ENCODE results near the gene GNAQ.
A peak's percentile ranks its signal among the peaks of the same experiment; 100 is the strongest.
"Not testable (repeated sequence)": the region's sequence is repeated elsewhere in the genome, so short reads cannot be mapped to it uniquely, and the experiment has no call there.

Gene GNAQ

DNA sequence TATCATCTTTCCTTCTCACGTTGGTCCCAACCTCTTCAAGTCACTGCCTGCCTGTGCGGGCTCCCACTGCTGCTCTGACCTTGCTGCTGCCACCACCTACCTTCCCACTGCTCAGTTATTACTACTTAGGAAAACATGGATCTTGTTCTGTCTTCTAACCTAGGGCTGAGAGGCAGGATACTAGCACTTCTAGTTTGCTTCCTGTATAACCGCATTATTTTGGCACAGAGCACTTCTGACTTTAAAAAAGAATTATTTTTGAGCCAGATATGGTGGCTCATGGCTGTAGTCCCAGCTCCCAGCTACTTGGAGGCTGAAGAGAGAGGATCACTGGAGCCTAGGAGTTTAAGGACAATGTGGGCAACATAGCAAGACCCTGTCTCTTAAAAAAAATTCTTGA, 248.1 kb downstream of the GNAQ start:
- no peak overlapping the region for H3K4me3 ChIP-seq (ENCODE audit: low read length)
- DNase-seq (ENCODE audit: low read depth, low spot score), result no peak

DNA sequence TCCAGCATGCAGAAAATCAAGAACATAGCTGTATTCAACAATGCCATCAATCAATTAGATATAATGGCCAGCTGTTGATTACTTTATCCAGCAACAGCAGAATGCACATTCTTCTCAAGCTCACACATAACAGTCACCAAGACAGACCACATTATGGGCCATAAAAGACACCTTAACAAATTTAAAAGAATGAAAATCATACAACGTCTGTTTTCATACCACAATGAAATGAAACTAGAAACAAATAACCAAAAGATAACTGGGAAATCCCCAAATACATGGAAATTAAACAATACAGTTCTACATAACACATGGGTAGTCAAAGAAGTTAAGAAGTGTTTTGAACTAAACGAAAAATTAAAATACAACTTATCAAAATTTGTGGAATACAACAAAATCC, 252.6 kb downstream of the GNAQ start:
- no peak overlapping the region for H3K4me3 ChIP-seq (ENCODE audit: low read length)
- DNase-seq (ENCODE audit: low read depth, low spot score), result no peak

DNA sequence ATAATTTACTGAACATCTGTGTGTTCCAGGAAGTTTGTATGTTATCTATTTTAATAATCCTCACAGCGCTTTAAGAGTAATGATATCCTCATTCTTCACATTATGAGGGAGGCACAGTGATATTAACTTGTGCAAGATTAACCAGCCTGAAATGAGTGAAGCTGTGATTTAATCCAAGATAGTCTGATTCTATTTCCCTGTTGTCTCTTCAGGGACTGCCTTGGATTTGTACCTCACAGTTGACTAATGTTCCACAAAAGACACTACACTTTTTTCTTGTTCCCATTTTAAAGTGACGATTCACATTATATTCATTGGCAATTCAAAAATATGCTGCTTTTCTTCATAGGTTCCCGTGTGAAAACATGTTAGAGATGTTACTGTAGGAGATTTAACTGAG, 258.2 kb downstream of the GNAQ start:
- H3K4me3 ChIP-seq (ENCODE audit: low read length), result no peak overlapping the region
- DNase-seq (ENCODE audit: low read depth, low spot score), result no peak

DNA sequence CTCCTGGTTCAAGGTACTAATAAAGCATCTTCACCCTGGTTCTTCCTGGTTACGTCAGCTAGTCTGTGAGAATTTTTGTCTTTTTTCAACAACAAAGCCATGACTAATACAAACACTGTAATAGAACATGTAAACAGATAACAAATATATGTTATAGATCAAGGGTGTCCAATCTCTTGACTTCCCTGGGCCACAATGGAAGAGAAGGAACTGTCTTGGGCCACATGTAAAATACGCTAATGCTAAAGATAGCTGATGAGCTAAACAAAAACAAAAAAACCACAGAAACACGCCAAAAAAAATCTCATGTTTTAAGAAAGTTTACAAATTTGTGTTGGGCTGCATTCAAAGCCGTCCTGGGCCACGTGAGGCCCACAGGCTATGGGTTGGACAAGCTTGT, 259.0 kb downstream of the GNAQ start:
- H3K4me3 ChIP-seq (ENCODE audit: low read length), result no peak overlapping the region
- DNase-seq (ENCODE audit: low read depth, low spot score), result no peak

DNA sequence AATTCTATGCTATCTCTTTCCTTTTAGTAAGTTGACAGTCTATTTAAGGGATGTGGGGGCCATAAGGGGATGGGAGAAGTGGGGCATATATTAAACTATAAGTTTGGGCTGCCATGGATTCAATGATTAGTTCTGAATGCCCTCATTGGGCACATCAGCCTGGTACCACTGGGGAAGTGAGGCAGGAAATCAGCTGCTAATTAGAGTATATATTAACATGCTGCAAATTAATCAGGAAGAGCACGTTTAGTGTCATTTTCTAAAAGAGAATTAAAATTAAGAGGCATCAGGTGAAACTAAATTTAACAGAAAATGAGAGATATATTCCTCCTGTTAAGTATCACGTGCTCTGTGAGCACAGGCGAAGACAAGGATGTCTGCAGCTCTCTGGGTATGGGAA, 260.4 kb downstream of the GNAQ start:
- no peak for DNase-seq (ENCODE audit: low read depth, low spot score)
- H3K4me3 ChIP-seq (ENCODE audit: low read length), result no peak overlapping the region

DNA sequence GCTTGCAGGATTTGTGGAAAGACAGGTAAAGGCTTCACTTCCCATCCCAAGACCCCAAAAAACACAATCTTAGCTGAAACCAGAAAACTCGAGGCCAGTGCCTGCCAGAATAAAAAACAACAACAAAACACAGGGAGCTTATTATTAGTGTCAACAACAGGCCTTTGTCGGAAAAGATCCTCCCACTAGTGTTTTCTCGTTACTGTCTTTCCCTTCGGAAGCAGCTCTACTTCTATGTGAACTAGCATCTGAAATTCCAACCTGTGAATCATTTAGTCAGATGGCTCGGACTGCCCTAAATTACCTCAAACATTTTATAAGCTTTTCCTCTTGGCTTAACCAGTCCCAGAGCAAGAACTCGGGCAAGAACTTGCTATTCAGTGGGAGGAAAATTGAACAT, 261.3 kb downstream of the GNAQ start:
- no peak for DNase-seq (ENCODE audit: low read depth, low spot score)
- no peak overlapping the region for H3K4me3 ChIP-seq (ENCODE audit: low read length)

DNA sequence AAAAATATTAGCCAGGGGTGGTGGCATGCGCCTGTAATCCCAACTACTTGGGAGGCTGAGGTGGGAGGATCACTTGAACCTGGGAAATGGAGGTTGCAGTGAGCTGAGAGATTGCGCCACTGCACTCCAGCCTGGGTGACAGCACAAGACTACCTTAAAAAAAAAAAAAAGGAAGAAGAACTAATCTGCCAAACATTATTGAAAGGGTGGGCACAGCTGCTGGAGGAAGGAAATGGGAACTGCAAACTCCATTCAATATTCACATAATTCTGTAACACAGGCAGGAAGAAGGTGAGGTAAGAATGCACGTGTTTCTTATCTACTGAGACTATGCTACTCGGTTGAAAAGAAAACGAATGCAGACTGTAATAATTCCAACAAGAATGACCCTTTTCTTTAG, 262.4 kb downstream of the GNAQ start:
- H3K4me3 ChIP-seq (ENCODE audit: low read length), result no peak overlapping the region
- DNase-seq (ENCODE audit: low read depth, low spot score), result no peak

DNA sequence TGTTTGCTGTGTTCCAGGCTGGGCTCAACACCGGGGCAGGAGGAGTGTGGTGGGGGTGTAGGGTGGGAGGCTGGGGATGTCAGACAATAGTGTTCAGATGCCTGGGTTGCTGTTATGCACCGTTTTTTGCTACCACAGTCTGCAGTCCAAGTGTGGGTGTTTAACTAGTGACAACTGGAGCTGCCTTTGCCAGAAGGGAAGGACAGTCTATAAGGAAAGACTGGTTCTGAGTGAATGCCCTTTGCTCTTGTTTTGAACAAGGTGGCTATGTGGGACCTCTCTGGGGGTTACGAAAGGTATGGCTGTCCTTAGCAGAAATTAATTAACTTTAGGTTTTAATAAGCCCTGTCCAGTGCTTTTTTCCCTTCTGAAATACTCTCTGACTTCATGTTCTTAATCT, 265.0 kb downstream of the GNAQ start:
- H3K4me3 ChIP-seq (ENCODE audit: low read length), result no peak overlapping the region
- DNase-seq (ENCODE audit: low read depth, low spot score), result no peak

DNA sequence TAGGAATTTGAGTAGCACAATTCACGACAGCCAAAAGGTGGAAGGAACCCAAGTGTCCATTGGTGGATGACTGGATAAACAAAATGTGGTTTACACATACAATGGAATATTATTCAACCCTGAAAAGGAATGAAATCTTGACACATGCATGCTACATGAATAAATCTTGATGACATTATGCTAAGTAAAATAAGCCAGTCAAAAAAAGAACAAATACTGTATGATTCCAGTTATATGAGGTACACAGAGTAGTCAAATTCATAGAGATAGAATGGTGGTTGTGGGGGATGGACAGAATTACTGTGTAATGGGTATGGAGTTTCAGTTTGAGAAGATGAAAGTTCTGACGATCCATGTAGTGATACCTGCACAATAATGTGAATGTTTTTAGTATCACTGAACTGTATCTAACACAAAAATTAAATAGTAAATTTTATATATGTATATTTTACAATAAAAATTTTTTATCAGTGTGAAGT, 265.8 kb downstream of the GNAQ start:
- DNase-seq (ENCODE audit: low read depth, low spot score), result no peak
- H3K4me3 ChIP-seq (ENCODE audit: low read length), result no peak overlapping the region

DNA sequence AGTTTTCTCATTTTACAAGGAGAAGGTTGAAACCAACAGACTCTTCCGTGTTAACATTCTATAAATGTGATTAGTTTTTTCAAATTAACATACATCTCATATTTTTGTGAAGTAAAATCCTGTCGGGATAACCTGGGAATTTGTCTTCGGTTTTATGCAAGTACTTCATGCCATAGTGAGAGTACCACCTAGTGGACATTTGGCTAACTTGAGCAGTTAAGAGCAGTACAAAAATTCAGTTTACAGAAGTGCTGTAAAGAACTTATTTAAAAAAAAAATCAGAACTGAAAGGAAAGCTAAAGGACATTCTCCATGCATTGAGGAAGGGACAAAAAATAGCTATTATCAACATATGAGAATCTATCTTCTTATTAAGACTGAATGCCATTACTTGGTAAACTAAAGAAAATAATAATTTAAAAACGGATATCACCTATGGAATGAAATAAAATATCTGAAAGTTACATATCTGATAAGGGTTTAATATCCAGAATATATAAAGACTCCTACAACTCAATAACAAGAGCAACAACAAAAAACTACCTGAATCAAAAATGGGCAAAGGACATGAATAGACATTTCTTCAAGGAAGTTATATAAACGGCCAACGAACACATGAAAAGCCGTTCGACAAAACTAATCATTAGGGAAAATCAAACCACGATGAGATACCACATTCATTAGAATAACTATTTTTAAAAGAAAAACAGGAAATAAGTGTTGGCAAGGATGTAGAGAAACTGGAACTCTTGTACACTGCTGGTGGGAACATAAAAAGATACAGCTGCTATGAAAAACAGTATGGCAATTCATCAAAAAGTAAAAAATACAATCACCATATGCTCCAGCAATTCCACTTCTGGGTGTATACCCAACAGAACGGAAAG, 266.5 kb downstream of the GNAQ start:
- peak; percentile 41 for DNase-seq (ENCODE audit: low read depth, low spot score)
- H3K4me3 ChIP-seq (ENCODE audit: low read length), result no peak overlapping the region

DNA sequence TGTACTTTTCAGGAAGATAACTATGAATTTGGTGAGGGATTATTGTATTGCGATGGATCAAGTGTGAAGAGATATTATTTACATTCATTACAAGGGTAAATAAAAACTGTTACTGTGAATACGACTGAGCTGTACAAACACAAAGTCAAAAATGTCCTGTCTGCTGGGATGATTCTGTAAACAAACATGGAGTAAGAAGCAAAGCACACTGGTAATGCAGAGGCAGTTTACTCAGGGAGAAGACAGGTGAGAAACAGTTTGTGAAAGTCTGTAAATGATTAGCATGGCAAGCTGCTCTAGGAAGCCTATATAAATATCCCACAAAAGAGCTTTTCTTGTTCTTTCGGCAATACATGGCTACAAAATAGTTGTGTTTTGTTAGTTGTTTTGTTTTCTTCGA, 268.0 kb downstream of the GNAQ start:
- DNase-seq (ENCODE audit: low read depth, low spot score), result no peak
- H3K4me3 ChIP-seq (ENCODE audit: low read length), result no peak overlapping the region

DNA sequence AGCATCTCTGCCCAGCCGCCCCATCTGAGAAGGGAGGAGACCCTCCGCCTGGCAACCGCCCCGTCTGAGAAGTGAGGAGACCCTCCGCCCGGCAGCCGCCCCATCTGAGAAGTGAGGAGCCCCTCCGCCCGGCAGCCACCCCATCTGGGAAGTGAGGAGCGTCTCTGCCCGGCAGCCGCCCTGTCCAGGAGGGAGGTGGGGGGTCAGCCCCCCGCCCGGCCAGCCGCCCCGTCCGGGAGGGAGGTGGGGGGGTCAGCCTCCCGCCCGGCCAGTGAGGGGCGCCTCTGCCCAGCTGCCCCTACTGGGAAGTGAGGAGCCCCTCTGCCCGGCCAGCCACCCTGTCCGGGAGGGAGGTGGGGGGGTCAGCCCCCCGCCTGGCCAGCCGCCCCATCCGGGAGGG, 270.7 kb downstream of the GNAQ start:
- H3K4me3 ChIP-seq (ENCODE audit: low read length); DNase-seq (ENCODE audit: low read depth, low spot score): not testable (repeated sequence)

DNA sequence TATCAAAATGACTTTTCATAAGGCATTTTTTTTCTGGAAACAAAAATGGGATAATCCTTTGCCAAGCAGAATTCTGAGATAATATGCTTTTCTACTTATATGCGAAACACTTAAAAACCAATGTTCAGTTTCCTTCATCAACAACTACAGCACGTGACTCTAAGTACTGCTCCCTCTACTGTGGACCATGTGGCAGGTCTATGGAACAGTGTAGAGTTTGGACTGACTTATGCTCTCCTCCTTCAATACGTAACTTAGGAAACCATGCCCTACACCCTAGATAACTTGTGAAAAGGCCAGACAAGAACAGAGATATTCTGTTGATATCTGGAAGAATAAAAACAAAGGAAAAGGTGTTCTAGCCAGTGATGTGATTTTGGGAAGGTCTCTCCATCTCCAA, 272.2 kb downstream of the GNAQ start:
- H3K4me3 ChIP-seq (ENCODE audit: low read length), result no peak overlapping the region
- DNase-seq (ENCODE audit: low read depth, low spot score), result peak; percentile 19

DNA sequence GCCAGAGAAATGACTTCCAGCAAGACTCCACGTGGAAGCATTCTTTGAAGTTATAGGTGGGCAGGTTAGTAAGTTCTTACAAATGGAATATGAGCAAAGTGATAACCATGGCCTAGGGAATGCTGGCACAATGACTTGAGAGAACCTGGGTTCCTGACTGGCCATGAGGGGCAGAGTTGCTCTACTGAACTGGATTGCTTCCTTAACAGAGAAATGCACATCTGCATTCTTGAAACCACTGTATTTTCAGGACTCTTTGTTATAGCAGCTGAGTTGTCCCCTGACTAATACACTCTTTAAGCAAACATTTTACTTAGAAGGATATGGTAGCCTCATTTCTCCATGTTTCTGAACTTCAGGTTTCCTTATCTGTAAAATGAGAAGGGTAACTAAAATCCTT, 275.2 kb downstream of the GNAQ start:
- peak; percentile 19 for DNase-seq (ENCODE audit: low read depth, low spot score)
- H3K4me3 ChIP-seq (ENCODE audit: low read length), result no peak overlapping the region

DNA sequence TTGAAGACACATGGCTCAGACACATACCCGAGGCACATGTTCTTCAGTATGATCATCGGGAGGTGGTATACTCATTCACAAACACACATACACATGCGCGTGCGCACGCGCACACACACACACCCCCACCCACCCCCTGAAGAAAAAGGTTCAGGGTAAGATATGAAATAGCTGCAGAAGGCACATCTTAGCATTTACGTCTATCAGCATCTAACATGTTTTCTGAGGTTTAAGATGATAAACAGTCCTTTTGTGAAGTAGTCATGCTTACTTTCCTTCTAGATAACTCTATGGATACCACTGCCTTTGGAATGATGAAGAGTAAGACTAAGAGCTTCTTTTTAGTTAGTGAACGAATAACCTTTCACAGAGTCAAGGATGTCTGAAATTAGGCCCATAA, 278.4 kb downstream of the GNAQ start:
- no peak for DNase-seq (ENCODE audit: low read depth, low spot score)

DNA sequence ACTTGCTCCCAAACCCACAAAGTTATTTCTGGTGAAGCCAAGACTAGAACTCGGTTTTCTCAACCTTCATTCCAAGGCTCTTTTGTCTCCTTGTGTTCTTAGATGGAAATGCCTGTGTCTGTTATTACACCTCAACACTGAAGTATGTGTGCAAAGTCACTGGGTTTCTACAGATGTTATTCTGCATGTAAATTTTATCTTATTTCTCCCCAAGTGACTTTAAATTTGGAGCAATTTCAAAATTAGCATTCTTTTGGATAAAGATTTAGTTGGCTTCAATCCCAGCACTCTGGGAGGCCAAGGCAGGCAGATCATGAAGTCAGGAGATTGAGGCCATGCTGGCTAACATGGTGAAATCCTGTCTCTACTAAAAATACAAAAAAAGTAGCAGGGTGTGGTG, 279.1 kb downstream of the GNAQ start:
- no peak for DNase-seq (ENCODE audit: low read depth, low spot score)
- no peak overlapping the region for H3K4me3 ChIP-seq (ENCODE audit: low read length)

More for the DNA sequence above, 278.4 kb downstream of the GNAQ start:
- no peak overlapping the region for H3K4me3 ChIP-seq (ENCODE audit: low read length)

DNA sequence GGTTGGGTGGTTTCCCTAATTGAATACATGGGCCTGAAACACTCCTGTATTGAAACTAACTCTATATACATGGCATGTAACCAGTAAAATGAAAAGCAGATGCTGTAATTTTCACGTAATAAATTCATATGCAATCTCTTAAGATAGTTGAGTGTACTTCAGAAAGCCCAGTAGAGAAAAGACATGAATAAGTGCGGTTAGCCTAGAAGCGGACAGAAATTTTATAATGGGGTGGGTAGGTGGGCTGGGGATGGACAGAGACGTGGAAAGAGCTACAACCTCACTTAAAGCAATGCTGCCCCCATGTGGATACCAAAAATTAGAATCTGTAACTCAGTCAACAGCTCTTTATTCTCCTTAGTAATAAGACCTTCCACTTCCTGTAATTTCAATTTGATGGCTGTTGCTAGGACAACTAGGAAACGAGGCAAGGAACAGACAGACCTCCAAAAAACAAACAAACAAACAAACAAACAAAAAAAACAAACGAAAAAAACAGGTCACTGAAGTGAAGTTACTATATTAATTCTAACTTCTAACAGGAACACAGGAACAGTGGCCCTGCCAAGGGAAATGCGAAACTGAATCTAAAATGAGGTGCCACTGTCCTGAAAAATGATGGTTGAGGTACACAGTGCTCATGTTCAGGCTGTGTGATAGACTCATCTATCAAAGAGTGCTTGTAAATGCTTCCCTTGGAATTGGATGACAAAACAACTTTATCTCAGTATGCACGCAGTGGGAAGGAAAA, 280.1 kb downstream of the GNAQ start:
- no peak overlapping the region for H3K4me3 ChIP-seq (ENCODE audit: low read length)
- DNase-seq (ENCODE audit: low read depth, low spot score), result peak; percentile 55

DNA sequence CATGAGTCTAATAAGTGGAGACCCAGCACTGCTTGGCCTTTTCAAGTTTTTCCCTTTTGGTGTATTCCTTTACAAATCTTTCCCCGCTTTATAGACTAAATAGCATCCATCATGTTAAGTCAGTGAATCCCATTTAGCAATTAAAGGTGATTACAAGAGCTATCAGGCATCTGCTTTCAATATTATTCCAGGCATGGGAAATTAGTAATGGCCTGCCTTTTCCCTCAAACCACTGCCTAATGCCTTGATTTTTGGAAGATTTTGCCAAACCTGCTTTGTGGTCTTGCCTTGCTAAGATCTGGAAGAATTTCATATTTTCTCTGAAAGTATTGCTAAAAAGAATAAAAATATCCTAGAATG, 280.6 kb downstream of the GNAQ start:
- DNase-seq (ENCODE audit: low read depth, low spot score), result no peak
- H3K4me3 ChIP-seq (ENCODE audit: low read length), result no peak overlapping the region

DNA sequence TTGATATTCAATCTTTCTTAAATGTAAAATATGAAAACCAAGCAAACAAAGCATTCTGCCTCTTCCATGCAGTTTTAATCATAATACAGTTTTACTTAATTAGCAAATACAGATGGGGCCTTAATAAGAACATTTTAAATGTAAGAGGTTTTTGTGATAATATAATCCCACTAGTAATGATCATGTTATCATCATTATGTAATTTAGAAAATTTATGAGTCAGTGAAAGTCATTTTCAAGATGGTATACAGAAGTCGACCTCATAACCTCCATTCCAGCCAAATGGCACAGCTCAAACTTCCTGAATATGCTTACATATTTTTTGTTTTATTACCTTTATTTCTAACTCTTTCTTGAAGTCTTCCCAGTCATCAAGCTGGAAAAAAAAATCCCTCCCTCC, 281.3 kb downstream of the GNAQ start:
- no peak overlapping the region for H3K4me3 ChIP-seq (ENCODE audit: low read length)
- DNase-seq (ENCODE audit: low read depth, low spot score), result no peak

DNA sequence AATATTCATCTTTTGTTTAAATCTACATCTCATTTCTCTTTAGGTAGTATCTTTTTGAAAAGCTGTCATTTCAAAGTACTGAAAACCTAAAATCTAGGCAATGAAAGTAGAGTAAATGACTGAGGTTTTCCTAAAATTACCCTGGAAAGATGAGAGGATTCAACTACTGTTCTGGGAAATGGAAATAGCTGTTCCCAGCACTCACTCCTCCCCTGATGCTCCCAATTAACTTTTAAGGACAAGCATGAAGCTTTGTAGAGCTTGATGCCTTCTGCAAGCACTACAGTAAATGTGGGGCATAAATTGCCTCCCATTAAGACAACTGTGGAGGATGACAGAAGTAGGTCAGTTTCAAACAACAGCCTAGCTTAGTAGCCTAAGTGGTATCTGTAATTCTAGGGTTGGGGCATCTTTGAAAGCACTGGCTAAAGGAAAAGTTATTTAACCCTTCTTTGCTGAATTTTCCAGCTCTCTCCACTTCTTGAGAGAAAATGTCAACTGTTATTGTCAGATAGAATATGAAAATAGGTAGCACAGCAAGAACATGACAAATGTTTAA, 283.3 kb downstream of the GNAQ start:
- no peak overlapping the region for H3K4me3 ChIP-seq (ENCODE audit: low read length)
- no peak for DNase-seq (ENCODE audit: low read depth, low spot score)

Data from Jurkat, Clone E6-1 (cell line).